ENCODE measurements around the gene TRPM8. TPM values are rescaled to one million over a fixed set of nuclear protein-coding genes. Genes with fewer than 3 reads are reported as not detected.

Gene TRPM8
- total RNA-seq, 4 donors from 2014 or later, result not detected

DNA sequence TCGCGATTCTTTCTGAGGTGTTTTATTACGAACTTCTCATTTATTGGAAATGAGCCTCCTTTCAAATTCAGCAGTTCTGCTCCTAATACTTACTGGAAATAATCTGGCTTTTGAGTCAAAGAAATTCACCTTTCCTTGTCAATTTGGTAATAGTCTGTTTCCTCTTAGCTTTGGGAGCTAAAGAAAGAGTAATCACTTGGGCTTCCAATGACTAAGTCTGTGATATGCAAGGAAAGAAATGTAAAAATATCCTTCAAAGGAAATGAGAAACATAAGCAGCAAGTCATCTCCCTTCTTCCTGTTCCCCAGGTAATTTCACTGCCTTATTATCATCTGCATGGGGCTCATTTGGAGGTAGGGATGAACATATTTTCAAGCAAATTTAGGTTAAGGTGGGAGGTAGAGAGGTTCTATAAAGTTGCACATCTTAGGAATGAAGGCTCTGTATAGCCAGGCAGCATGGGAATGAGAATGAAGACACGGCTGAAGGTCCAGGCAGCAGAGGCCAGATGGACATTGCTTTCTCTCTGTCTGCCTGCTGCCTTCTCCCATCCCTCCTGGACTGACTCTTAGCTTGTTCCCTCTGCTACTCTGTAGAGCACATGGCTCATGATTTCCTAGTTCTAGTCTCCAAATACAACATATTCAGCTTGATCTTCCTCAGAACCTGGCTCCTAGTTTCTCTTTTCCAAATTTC is 134.3 kb downstream of the TRPM8 start:
- Histone ChIP-seq H3K4me3 (replicated peaks in 1 of 3) (no peak overlapping the region), H3K9me3 (no peaks in the 10 kb centered on the region), H3K36me3 (no peaks in the 10 kb centered on the region), H3K27ac (no peak overlapping the region), H3K27me3 (no peaks in the 10 kb centered on the region), H3K4me1 (no peaks in the 10 kb centered on the region)
- TF ChIP-seq, protein P1, sequence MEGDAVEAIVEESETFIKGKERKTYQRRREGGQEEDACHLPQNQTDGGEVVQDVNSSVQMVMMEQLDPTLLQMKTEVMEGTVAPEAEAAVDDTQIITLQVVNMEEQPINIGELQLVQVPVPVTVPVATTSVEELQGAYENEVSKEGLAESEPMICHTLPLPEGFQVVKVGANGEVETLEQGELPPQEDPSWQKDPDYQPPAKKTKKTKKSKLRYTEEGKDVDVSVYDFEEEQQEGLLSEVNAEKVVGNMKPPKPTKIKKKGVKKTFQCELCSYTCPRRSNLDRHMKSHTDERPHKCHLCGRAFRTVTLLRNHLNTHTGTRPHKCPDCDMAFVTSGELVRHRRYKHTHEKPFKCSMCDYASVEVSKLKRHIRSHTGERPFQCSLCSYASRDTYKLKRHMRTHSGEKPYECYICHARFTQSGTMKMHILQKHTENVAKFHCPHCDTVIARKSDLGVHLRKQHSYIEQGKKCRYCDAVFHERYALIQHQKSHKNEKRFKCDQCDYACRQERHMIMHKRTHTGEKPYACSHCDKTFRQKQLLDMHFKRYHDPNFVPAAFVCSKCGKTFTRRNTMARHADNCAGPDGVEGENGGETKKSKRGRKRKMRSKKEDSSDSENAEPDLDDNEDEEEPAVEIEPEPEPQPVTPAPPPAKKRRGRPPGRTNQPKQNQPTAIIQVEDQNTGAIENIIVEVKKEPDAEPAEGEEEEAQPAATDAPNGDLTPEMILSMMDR (IDR thresholded peaks at IDR 0.05), result no peak
- no peak for TF ChIP-seq POLR2A (IDR thresholded peaks at IDR 0.05)
- DNase-seq, result no peak
- 87 to 88% methylated on average over 4 of the region's 4 CpGs for WGBS, 2 donors
- intact Hi-C loops (cut with DNase I), result no loop called here

DNA sequence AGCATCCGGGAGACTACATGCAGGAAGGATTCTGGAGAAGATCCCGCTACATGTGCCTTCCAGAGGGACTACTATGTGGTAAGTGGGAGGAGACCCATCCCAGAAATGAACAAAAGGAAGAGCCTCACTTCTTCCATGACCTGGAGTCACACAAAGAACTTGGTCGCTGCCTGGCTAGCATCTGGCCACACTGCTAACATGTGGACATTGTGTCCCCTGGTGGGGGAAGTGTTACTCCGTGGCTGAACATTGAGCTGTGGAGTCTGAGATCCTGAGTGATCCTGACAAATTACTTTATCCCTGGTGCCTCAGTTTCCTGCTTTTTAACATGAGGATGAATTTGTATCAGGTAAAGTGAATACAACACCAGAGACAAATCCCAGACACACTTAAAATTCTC is 141.7 kb downstream of the TRPM8 start:
- Histone ChIP-seq H3K36me3 (no peaks in the 10 kb centered on the region), H3K9me3 (no peaks in the 10 kb centered on the region), H3K4me1 (no peaks in the 10 kb centered on the region), H3K27me3 (no peaks in the 10 kb centered on the region), H3K4me3 (replicated peaks in 1 of 3) (no peak overlapping the region), H3K27ac (no peak overlapping the region)
- 89 to 93% methylated on average over 4 of the region's 4 CpGs for WGBS, 2 donors
- TF ChIP-seq, protein P1 (IDR thresholded peaks at IDR 0.05), result no peak
- no peak for TF ChIP-seq POLR2A (IDR thresholded peaks at IDR 0.05)
- no peak for DNase-seq
- intact Hi-C loops (cut with DNase I), result no loop called here

DNA sequence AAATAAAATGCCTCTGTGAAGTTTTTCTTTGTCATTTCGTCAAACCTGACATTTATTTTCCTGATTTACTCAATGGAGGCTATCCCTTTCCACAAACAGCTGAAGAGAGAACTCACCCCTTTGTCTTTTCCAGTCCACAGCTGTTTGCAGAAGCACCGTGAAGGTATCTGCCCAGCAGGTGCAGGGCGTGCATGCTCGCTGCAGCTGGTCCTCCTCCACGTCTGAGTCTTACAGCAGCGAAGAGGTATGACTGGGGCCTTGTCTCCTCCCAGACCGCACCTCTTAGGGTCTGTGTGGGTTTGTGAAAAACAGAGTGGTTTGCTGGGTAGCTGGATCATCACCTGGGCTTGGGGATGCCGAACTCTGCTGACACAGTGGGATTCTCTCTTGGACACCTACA is 143.1 kb downstream of the TRPM8 start:
- TF ChIP-seq POLR2A (IDR thresholded peaks at IDR 0.05), result no peak
- TF ChIP-seq, protein P1 (IDR thresholded peaks at IDR 0.05), result no peak
- WGBS, 2 donors, result 63 to 74% methylated on average over 8 of the region's 8 CpGs
- no peaks in the 10 kb centered on the region for H3K36me3 ChIP-seq
- no peaks in the 10 kb centered on the region for H3K27me3 ChIP-seq
- no peak overlapping the region for H3K4me3 ChIP-seq (replicated peaks in 1 of 3)
- no peak for DNase-seq
- no peaks in the 10 kb centered on the region for H3K9me3 ChIP-seq
- no peak overlapping the region for H3K27ac ChIP-seq
- no peaks in the 10 kb centered on the region for H3K4me1 ChIP-seq
- intact Hi-C loops (cut with DNase I), result no loop called here

DNA sequence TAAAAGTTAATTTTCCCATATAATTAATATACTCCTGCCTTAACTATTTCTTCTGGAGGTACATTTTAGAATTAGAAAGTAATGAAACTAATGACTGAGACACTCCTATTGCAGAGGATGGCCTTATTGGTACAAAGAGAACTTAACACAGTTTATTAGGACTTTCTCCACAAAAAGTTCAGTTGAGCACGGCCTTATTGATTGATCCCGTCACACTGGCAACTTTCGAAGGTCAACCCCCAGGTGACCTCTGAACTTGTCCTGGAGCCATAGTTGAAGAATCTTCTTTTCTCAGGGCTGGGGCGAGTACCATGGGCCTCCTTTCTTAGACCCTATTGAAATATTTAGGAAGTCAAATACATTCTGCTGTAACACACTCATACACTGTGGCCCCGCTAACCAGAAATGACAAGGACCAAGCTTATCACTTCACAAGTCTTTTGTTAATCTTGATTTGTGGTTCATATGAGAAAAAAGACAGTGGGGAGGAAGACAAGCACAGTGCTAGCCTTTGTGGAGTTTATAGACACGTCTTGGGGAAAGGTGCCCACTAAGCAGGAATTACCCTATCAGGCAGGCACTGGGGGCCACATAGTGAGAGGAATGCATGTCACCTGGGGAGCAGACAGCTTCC is 144.6 kb downstream of the TRPM8 start:
- intact Hi-C loops (cut with DNase I), result no loop called here
- H3K27me3 ChIP-seq, result no peaks in the 10 kb centered on the region
- H3K27ac ChIP-seq, result no peak overlapping the region
- H3K9me3 ChIP-seq, result no peaks in the 10 kb centered on the region
- DNase-seq, result no peak
- H3K4me1 ChIP-seq, result no peaks in the 10 kb centered on the region
- no peak overlapping the region for H3K4me3 ChIP-seq (replicated peaks in 1 of 3)
- 76 to 84% methylated on average over 6 of the region's 6 CpGs for WGBS, 2 donors
- no peaks in the 10 kb centered on the region for H3K36me3 ChIP-seq
- TF ChIP-seq, protein P1 (IDR thresholded peaks at IDR 0.05), result no peak
- TF ChIP-seq POLR2A (IDR thresholded peaks at IDR 0.05), result no peak

DNA sequence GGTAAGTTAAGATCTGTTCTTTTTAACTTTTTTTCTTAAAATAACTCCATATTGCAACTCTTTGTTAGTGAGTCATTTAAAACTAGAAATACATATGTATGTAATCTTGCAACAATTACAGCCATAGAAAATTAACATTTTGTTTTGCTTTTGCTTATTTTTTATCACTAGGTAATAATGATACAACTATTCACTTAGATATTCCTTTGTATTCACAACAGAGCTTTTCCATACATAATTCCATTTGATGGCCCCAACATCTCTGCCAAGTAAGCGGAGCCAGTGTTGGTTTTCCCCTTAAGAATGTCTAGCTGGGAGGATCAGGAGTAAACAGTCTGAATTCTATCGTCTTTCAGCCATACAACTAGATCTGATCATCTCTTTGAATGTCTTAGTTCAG is 149.4 kb downstream of the TRPM8 start:
- no peaks in the 10 kb centered on the region for H3K4me1 ChIP-seq
- no peak overlapping the region for H3K4me3 ChIP-seq (replicated peaks in 1 of 3)
- intact Hi-C loops (cut with DNase I), result no loop called here
- H3K27me3 ChIP-seq, result no peaks in the 10 kb centered on the region
- no peaks in the 10 kb centered on the region for H3K9me3 ChIP-seq
- no peak for TF ChIP-seq POLR2A (IDR thresholded peaks at IDR 0.05)
- TF ChIP-seq, protein P1 (IDR thresholded peaks at IDR 0.05), result no peak
- DNase-seq, result no peak
- no peaks in the 10 kb centered on the region for H3K36me3 ChIP-seq
- WGBS, 2 donors, result 86 to 88% methylated on average over 2 of the region's 2 CpGs
- no peak overlapping the region for H3K27ac ChIP-seq
